Osteocyte (in vitro differentiated cells): ENCODE measurements around the gene DDX18. TPM values are rescaled to one million over a fixed set of nuclear protein-coding genes. Genes with fewer than 3 reads are reported as not detected.

Experiments used
- DNase-seq: peaks from one replicate; pipeline ENCODE4 v3.0.0; 2021; ENCODE audit warnings: mixed read lengths; ENCODE audit not compliant: unreplicated experiment; ENCODE audit errors: extremely low spot score
- H3K27ac Mint-ChIP-seq: one replicate; pipeline ENCODE4 v1.8.0; 2021; ENCODE audit warnings: mild to moderate bottlenecking, mixed read lengths; ENCODE audit not compliant: unreplicated experiment
- H3K27me3 Mint-ChIP-seq: one replicate; pipeline ENCODE4 v1.8.0; 2021; ENCODE audit warnings: mixed read lengths; ENCODE audit not compliant: unreplicated experiment
- H3K36me3 Mint-ChIP-seq: one replicate; pipeline ENCODE4 v1.8.0; 2021; ENCODE audit warnings: mixed read lengths; ENCODE audit not compliant: unreplicated experiment
- H3K4me1 Mint-ChIP-seq: one replicate; pipeline ENCODE4 v1.8.0; 2021; ENCODE audit warnings: mixed read lengths; ENCODE audit not compliant: unreplicated experiment
- H3K4me3 Mint-ChIP-seq: one replicate; pipeline ENCODE4 v1.8.0; 2021; ENCODE audit warnings: mild to moderate bottlenecking, moderate library complexity, mixed read lengths; ENCODE audit not compliant: unreplicated experiment
- H3K9me3 Mint-ChIP-seq: one replicate; pipeline ENCODE4 v1.8.0; 2021; ENCODE audit warnings: mixed read lengths; ENCODE audit not compliant: unreplicated experiment
- CTCF ChIP-seq: fragments of 200-600 bp; sonication (generic); IDR thresholded peaks from 2 replicates; pipeline ENCODE4 v1.5.0; 2021; ENCODE audit warnings: antibody characterized with exemption, mild to moderate bottlenecking, moderate library complexity
- long read RNA-seq: library from polyadenylated mRNA; unstranded; transcript quantifications from one replicate; pipeline ENCODE4 v2.0.0, GENCODE V29; 2021
- total RNA-seq: library from RNA; stranded (reverse); gene quantifications from 2 replicates; pipeline ENCODE4 v1.2.1, GENCODE V29; 2021

The DDX18 gene
- total RNA-seq, result 42.3 and 49.4 TPM in 2 replicates
- long read RNA-seq, transcript DDX18-201 (14 exons, 3,796 nt), result major isoform, 38 of 62 reads
- long read RNA-seq, partial matches to known transcripts, result 14 of 62 reads
- long read RNA-seq, other reads (novel, unspliced or antisense), result 10 of 62 reads

GRCh38 chr2:117814417-117815264, at the start of gene DDX18:
Gene DDX18 (plus strand): TSS chr2:117814691. CDS start chr2:117814778, 87 bp downstream.
- Mint-ChIP-seq H3K27me3 (peaks cover 8% of the 10 kb centered on the region), H3K36me3 (peaks cover 24% of the 10 kb centered on the region), H3K4me3 (peak within 1 kb of the TSS; percentile 90), H3K27ac (peak within 1 kb of the TSS; percentile 92), H3K9me3 (no peaks in the 10 kb centered on the region), H3K4me1 (peaks cover 19% of the 10 kb centered on the region)
- TF ChIP-seq CTCF, result peak; percentile 100
- DNase-seq, result peak; percentile 99

GRCh38 chr2:117770730-117771129, 43.8 kb upstream of the DDX18 start:
- H3K27me3 Mint-ChIP-seq, result peaks cover 2% of the 10 kb centered on the region
- H3K9me3 Mint-ChIP-seq, result no peaks in the 10 kb centered on the region
- H3K27ac Mint-ChIP-seq, result no peak overlapping the region
- no peak for TF ChIP-seq CTCF
- H3K36me3 Mint-ChIP-seq, result no peaks in the 10 kb centered on the region
- DNase-seq, result no peak
- no peaks in the 10 kb centered on the region for H3K4me1 Mint-ChIP-seq
- no peak overlapping the region for H3K4me3 Mint-ChIP-seq

DNA sequence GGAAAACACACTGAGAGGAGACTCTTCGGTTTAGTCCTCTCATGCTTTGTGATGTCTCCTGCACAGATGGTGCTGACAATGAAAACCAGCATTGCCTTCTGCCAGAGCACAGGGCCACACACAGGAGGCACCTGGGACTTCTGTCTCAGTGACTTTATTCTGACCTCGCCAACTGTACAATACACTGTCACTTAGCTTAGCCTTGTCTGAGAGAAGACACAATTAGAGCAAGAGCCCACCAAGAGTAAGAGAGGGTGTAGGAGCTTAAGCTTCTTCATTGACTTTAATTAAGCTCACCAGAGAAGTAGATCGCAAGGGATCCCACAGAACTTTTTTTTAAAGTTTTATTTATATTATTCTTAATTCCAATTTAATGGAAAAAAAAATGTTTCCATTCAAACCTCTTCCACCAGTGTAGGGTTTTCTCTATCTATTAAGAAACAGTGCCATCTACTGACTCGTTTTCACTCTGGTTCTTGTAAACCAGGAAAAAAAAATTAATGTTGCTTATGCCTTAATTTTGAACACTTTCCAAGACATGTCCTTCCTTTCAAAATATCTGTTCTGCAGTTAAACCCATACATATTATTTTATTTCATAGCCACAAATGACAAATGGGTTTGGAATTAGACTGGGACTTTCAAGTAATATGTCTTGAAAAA, 42.4 kb upstream of the DDX18 start:
- TF ChIP-seq CTCF, result peak; percentile 58
- no peaks in the 10 kb centered on the region for H3K36me3 Mint-ChIP-seq
- H3K4me3 Mint-ChIP-seq, result no peak overlapping the region
- H3K9me3 Mint-ChIP-seq, result no peaks in the 10 kb centered on the region
- peaks cover 2% of the 10 kb centered on the region for H3K27me3 Mint-ChIP-seq
- no peak for DNase-seq
- no peak overlapping the region for H3K27ac Mint-ChIP-seq
- no peaks in the 10 kb centered on the region for H3K4me1 Mint-ChIP-seq

DNA sequence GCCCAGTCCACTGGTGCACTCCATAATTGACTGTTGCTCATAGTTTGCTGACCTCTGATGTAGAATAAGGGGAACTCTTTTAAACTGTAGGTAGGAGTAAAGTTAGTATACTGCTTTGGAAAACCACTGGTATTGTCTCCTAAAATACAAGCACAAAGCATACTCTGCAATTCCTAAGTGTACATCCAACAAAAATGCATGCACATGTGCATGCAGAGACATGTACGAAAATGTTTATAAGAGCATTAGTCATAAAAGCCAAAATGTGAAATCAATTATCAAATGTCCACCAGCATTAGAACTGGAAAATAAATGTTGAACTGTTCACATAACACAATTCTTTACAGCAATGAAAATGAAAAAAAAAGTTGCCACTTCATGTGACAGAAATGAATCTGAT, 39.8 kb upstream of the DDX18 start:
- Mint-ChIP-seq H3K4me1 (no peaks in the 10 kb centered on the region), H3K36me3 (no peaks in the 10 kb centered on the region), H3K27ac (no peak overlapping the region), H3K4me3 (no peak overlapping the region), H3K27me3 (peaks cover 2% of the 10 kb centered on the region), H3K9me3 (no peaks in the 10 kb centered on the region)
- DNase-seq, result no peak
- TF ChIP-seq CTCF, result no peak

DNA sequence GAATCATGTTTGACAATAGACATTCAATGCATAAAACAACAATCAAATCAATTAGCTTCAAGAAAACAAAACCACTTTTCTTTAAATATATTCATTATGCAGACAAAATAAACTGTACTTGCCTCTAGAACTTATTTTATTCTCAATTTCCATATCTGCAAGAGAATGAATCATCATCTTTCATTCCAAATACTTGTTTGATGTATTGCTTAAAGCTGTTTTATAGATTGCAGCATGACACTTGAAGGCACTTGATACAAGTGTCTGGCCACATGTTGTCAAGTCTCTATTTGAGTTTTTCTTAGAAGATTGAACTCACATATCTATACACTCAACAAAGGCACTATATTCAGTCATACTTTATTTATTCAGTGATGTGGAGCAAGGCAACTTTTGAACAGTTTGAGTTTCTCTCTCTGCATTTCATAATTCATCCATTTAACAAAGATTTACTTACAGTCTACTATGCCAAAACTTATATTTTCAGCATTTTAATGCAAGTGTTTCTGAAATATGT, 38.7 kb upstream of the DDX18 start:
- Mint-ChIP-seq H3K4me1 (no peaks in the 10 kb centered on the region), H3K9me3 (no peaks in the 10 kb centered on the region), H3K36me3 (no peaks in the 10 kb centered on the region), H3K4me3 (no peak overlapping the region), H3K27me3 (peaks cover 2% of the 10 kb centered on the region), H3K27ac (no peak overlapping the region)
- no peak for TF ChIP-seq CTCF
- DNase-seq, result no peak
